Activated CD8-positive, alpha-beta memory T cell treated with anti-CD3 and anti-CD28 coated beads for 36 hours (primary cell): ENCODE data around the gene DOCK3. TPM values are rescaled to one million over a fixed set of nuclear protein-coding genes. Genes with fewer than 3 reads are reported as not detected.
"Not testable (repeated sequence)": the region's sequence is repeated elsewhere in the genome, so short reads cannot be mapped to it uniquely, and the experiment has no call there.

Experiments used
- CTCF ChIA-PET: fragments of 350-600 bp; sonication (Branson Sonifier 250); formaldehyde crosslinking; loops from one replicate; lab custom pipeline; 2021; ENCODE audit warnings: antibody characterized with exemption; lab: Charles Lee
- POLR2A ChIA-PET: fragments of 350-600 bp; sonication (Branson Sonifier 250); formaldehyde crosslinking; loops from one replicate; lab custom pipeline; 2021; ENCODE audit warnings: antibody characterized with exemption; lab: Charles Lee
- total RNA-seq, 2 experiments: library from RNA; stranded (reverse); gene quantifications; one replicate each; pipeline ENCODE4 v1.2.3, GENCODE V29; 2021

The DOCK3 gene
- total RNA-seq, 2 experiments from 2014 or later: 2.1 to 2.5 TPM

DNA sequence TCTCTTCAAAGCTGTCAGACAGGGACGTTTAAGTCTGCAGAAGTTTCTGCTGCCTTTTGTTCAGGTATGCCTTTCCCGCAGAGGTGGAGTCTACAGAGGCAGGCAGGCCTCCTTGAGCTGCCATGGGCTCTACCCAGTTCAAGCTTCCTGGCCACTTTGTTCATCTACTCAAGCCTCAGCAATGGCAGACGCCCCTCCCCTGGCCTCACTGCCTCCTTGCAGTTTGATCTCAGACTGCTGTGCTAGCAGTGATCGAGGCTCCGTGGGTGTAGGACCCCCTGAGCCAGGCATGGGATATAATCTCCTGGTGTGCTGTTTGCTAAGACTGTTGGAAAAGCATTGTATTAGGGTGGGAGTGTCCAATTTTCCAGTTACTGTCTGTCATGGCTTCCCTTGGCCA lies 247.3 kb downstream of the DOCK3 start:
- POLR2A ChIA-PET, CTCF ChIA-PET: not testable (repeated sequence)

DNA sequence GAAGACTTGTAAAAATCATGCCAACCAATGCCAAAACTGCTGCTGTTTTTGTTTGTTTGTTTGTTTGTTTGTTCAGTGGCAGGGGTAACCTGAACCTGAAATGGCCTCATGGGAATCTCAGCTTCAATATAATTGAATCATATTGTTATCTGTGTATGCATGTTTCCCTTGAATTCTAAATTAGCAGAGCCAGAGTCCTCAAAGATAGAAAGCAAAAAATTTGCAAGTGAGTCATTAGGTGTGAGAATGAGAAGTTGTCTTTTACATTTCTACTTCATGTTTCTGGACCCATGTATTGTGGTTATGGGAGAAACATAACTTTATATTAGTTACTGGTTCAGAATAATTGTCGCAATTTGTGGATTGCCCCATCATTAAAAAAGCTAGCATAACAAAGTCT lies 249.2 kb downstream of the DOCK3 start:
- POLR2A ChIA-PET: no interaction called here
- CTCF ChIA-PET: no interaction called here

DNA sequence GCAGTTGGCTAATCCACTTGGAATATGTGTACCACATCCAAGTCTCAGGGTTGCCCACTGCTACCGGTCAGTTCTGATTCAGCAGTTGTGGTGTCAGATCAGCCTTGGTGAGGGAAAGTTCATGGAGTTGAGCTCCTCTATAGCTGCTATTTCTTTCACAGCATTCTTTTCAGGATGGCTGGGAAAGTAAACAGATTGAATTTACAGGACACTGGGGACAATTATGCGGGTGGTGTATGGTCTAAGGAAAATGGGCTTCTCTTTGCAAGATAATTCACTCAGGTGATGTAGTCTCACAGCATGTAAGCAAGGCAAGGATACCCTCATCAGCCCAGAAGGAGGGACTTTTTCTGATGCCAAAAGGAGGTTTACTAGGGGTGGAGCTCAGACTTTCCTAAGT lies 249.9 kb downstream of the DOCK3 start:
- ChIA-PET POLR2A (no interaction called here), CTCF (no interaction called here)

DNA sequence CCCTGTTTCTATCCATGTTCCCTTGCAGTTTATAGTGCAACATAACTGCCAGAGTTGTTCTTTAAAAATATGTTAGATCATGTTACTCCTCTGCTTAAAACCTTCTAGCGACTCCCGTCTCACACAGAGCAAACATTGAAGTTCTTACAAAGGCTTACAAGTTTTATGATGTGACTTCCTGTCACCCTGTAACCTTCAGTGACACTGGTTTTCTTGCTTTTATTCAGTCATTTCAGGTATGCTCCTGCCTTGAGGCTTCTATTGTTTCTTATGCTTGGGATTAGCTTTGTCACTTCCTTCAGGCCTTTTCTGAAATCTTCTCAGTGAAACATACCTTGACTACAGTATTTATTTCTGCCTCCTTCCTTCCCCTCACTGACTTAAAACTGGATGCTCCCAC lies 252.1 kb downstream of the DOCK3 start:
- ChIA-PET POLR2A (no interaction called here), CTCF (no interaction called here)

DNA sequence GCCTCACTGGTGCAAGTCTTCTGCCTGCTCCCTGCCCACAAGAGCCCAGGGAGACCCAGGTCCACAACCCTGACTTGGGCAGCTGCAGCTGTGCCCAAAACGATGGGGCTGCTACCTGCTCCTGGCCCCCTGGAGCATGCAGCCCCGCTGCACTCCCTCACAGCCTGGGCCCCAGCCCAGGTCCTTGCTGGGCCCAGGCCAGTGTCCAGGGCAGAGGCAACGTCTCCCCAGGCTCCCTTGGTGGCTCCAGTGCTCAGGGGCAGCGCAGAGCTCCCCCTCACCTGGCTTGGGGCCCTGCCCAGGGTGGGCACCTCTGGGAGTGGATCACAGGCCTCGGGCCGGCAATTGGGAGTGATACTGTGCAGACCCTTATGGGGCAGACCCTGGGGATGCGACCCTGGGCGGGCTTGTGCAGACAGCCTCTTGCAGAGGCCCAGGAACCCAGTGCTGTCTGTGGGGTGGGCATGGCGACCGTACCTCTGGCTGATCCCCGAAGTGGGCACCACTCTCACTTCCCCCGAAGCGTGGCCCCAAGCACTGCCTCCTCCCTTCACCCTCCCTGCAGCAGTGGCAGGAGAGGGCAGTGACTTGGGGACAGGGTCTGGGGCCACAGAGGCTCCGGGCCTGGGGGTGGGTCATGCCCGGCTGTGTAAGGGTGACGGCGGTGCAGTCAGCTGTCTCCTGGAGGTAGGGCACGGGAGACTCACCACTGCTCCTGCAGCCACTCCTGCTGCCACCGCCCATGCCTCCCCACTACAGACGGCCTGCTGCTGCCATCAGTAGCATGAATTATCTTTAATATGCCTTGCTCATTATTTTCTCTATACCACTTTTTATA lies 255.9 kb downstream of the DOCK3 start:
- CTCF ChIA-PET: interaction anchor here (0.6 kb wide), 1 partner anchor 341 kb away, joined by 3 read pairs; no protein-coding TSS in a partner anchor
- POLR2A ChIA-PET: no interaction called here

DNA sequence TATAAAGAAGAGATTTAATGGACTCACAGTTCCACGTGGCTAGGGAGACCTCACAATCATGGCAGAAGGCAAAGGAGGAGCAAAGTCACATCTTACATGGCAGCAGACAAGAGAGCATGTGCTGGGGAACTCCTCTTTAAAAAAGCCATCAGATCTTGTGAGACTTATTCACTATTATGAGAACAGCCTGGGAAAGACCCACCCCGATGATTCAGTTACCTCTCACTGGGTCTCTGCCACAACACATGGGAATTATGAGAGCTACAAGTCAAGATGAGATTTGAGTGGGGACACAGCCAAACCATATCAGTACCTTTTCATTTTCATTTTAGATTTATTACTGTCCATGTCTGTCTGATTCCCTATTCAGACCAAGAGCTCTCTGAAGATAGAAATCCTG lies 258.2 kb downstream of the DOCK3 start:
- CTCF ChIA-PET, POLR2A ChIA-PET: not testable (repeated sequence)

DNA sequence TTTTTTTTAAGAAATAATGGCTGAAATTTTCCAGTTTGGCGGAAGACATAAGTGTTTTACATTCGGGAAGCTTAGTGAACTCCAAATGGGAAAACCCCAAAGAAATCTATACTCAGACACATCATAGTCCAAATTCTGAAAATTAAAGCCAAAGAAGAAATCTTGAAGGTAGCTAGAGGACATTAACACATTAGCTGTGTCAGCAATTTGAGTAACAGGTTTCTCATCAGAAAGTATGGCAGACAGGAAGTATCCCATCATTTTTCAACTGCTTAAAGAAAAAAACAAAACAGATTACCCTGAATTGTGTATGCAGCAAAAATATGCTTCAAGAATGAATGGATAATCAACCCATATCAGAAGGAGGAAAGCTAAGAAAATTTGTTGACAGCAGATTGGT lies 261.7 kb downstream of the DOCK3 start:
- ChIA-PET POLR2A (no interaction called here), CTCF (no interaction called here)

DNA sequence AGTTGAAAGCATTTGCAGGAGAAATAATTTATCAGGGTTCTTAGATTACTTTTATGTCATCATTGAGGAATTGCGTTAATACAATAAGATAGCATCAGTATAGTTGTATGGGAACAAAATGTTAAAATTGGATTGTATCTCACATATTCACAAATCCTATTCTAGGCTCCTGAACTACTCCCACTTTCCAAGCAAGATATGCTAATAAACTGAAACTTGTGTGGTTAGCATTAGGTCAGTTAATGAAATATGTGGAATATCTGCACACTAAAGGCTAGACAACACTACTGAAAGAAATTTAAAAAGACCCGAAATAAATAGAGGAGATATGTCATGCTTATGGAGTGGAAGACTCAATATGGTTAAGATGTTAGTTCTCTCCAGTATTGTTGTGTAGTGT lies 272.7 kb downstream of the DOCK3 start:
- CTCF ChIA-PET: interaction anchor here (0.7 kb wide), 1 partner anchor 852 kb away, joined by 3 read pairs; no protein-coding TSS in a partner anchor
- POLR2A ChIA-PET: no interaction called here

DNA sequence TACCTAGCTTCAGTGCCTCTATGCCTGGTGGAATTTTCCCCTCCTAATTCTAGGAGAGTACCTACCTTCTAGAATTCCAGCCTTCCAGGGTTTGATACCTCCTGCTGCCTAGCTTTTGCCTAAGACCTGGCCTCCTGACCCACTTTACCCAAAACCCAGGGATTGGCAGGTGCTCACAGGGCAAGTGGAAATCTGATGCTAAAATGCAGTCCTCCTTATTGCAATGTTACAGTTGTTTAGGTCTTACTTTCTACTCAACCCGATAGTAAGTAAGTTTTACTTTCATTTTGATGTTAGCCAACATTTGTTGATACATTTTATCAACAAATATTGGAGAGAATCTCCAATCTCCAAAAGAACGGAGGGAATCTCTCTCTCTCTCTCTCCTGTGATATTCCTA lies 275.9 kb downstream of the DOCK3 start:
- CTCF ChIA-PET: no interaction called here
- POLR2A ChIA-PET: no interaction called here

DNA sequence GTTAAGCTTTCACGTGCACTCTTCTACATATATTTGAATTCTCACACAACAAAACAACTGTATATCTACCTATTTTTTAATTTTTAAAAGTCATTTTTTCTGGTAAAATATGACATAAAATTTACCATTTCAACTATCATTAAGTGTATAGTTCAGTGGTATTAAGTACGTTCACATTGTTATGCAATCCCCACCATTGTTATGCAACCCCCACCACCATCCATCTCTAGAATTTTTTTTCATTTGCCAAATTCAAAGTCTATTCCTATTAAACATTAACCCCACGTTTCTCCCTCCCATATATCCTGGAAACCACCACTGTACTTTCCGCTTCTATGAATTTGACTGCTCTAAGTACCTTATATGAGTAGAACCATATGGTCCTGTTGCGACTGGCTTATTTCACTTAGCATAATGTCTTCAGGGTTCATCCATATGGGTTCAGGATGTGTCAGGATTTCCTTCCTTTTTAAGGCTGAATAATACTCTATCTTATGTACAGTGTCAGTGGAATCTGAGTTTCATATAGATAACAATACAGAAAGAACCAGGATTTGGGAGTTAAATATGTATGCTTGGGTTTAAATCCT lies 279.2 kb downstream of the DOCK3 start:
- CTCF ChIA-PET: no interaction called here
- POLR2A ChIA-PET: no interaction called here

DNA sequence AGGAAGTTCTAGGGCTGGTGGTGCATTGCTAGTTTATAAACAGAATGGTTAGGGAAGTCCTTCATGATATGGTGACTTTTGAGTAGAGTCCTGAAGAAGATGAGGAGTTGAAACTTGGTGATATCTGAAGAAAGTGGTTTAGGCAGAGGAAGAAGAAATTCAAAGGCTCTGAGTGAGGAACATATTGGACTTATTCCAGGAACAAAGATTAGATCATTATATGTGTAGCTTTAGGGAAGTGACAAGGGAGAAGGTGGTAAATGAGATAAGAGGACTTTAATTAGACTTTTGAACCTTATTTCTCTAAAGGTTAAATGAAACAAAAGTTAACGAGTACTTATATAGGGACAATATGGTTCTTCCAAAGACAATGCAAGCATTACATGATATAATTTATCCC lies 286.7 kb downstream of the DOCK3 start:
- CTCF ChIA-PET: no interaction called here
- POLR2A ChIA-PET: no interaction called here

DNA sequence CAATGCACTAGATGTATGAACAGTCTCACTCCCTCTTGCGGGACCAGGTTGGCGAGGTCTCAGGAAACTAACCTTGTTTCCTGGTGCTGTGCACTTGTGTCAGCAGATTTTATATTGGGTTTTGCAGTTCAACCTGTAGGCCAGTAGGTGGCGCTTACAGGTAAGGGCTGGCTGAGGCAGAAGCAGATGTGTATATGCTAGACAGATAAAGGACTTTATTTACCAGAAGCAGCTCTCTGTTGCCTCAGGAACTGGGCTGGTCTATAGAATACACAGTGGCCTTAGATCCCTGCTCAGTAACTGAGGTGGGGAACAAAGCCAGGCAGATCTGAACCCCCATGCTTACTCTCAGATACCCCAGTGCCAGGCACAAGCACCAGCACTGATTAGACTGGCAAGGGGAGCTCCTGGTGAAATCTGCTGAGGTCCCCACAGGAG lies 296.8 kb downstream of the DOCK3 start:
- ChIA-PET CTCF (interaction anchor here (0.6 to 1.5 kb wide), 7 partner anchors 54 to 408 kb away, joined by 3 to 6 read pairs (median 4); no protein-coding TSS in a partner anchor), POLR2A (interaction anchor here (0.5 to 0.6 kb wide), 2 partner anchors 418 to 497 kb away, joined by 3 to 7 read pairs; no protein-coding TSS in a partner anchor)

DNA sequence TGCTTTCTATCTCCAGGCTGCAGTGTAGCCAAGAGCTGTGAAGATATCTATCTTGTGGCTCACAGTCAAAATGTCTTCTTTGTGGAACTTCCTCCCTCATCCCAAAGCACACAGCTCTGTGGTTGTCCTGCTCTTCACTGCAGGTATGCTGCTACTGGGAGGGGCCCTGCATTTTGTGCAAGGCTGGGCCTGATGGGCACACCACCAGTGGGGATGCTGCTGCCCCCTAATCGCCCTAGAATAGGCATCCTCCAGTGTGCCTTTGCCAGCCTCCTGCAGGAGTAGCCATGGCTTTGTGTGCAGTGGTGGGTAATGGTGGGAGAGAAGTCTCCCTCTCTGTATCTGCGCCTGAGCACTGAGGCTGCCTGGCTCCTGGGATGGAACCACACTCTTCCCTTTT lies 297.3 kb downstream of the DOCK3 start:
- POLR2A ChIA-PET: interaction anchor here (0.6 kb wide), 1 partner anchor 417 kb away, joined by 3 read pairs; no protein-coding TSS in a partner anchor

DNA sequence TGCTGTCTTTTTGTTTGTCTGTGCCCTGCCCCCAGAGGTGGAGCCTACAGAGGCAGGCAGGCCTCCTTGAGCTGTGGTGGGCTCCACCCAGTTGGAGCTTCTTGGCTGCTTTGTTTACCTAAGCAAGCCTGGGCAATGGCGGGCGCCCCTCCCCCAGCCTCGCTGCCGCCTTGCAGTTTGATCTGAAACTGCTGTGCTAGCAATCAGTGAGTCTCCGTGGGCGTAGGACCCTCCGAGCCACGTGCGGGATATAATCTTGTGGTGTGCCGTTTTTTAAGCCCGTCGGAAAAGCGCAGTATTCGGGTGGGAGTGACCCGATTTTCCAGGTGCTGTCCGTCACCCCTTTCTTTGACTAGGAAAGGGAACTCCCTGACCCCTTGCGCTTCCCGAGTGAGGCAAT lies 303.9 kb downstream of the DOCK3 start:
- CTCF ChIA-PET: interaction anchor here (1.1 kb wide), 1 partner anchor 11 kb away, joined by 4 read pairs; no protein-coding TSS in a partner anchor
- POLR2A ChIA-PET: not testable (repeated sequence)

More for the DNA sequence above, 297.3 kb downstream of the DOCK3 start:
- CTCF ChIA-PET: interaction anchor here (0.6 to 1.5 kb wide), 7 partner anchors 53 to 407 kb away, joined by 3 to 6 read pairs (median 4); no protein-coding TSS in a partner anchor

DNA sequence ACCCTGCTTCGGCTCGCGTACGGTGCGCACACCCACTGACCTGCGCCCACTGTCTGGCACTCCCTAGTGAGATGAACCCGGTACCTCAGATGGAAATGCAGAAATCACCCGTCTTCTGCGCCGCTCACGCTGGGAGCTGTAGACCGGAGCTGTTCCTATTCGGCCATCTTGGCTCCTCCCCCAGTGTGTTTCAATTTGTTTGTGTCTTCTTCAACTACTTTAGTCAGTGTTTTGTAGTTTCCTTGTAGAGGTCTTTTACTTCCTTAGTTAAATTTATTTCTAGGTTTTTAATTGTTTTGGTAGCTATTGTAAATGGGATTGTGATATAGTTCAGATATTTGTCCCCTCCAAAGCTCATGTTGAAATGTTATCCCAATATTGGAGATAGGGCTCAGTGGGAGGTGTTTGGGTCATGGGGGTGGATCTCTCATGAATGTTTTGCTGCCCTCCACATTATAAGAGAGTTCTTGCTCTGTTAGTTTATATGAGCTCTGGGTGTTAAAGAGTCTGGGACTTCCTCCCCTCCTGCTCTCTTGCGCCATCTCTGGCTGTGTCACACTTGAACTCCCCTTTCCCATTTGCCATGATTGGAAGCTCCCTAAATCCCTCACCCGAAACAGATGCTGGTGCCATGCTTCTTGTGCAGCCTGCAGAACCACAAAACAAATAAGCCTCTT lies 304.4 kb downstream of the DOCK3 start:
- POLR2A ChIA-PET: no interaction called here
- CTCF ChIA-PET: interaction anchor here (1.1 kb wide), 1 partner anchor 10 kb away, joined by 4 read pairs; no protein-coding TSS in a partner anchor

DNA sequence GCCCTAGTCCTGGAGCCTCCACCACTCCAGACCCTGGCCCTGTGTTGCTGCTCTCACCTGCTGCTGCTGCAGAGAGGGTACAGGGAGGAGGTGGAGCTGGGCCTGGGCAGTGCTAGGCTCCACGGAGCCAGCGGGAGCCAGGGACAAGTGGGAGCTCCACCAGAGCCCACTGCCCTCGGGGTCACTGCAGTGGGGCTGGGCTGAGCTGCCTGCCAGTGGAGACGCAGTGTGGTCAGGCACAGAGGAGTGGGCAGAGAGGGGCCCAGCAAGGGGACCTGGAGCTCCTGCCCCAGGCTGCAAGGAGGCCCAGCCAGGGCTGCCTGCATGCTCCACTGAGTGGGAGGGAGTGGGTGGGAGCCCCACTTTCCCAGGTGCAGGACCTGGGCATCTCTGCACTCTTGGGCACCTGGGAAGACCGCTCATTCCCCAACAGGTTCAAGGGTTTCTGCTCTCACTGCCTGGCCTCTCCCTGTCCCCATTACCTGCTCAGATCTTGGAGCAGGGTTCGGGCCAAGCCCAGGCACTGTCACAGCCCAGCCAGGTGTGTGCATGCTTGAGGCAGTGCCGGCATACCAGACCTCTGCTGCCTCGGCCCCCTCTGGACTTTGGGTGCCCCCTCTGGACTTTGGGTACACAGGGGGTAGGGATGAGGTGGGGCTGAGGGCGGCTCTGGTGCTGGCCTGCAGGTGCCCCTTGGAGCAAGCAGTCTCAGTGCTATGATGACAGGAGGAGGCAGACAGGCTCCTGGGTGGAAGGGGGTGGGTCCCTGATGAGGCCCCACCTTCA lies 308.0 kb downstream of the DOCK3 start:
- ChIA-PET POLR2A (no interaction called here), CTCF (no interaction called here)

DNA sequence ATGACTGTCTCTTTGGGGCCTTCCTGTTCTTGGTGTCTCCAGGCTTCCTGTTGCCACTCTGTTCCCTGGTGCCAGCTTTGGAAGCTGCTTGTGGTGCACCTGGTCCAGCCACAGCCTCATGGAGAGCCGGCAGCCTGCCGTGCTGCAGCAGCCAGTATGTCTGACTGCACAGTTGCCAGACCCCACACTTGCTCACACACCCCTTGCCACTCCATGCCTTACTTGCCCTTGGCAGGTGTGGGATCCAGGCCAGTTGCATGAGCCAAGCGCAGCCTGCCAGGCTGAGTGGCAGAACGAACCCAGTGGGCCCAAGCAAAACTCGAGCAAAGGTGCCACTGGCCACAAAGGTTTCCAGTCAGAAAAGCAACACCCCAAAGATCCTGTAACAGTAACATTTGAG lies 309.2 kb downstream of the DOCK3 start:
- CTCF ChIA-PET: no interaction called here
- POLR2A ChIA-PET: no interaction called here

DNA sequence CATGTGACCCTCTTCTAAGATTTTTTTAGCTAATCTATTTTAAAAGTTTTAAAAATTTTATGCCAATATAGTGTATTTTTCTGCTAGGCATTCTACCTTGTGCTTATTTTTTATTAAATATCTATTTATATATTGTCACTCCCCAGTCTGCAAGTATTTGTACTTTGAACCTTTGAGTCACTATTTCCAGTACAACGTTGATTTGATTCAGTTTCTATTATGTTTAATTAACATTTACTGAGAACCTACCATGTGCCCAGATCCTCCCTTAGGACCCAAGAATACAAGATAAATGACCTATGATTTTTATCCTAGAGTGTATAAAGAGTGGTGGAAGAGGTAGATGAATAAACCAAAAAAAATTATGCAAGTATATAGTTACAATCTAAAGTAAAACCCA lies 311.2 kb downstream of the DOCK3 start:
- POLR2A ChIA-PET: no interaction called here
- CTCF ChIA-PET: no interaction called here

DNA sequence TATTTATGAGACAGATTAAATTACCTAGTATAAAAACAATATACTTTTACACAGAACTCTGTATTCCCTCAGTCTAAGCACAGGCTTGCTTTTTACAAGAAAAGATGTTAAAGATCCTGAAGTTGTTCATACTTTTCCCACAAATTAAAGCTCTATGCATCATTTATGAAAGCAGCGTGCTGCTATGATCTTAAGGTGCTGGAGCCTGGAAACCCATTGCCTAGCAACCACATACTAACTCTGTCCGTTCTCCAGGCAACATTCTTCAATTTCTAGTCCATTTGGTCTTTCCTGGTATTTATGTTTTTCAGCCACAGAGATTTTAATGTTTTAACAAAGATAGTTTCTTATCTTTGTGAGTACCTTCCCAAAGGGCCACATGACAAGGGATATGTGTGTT lies 312.0 kb downstream of the DOCK3 start:
- CTCF ChIA-PET: no interaction called here
- POLR2A ChIA-PET: no interaction called here
